HG02798 (cell line): Measurements from ENCODE around the gene HIGD1A.

Experiments used
- ATAC-seq: cut with Tn5 transposase; IDR thresholded peaks from one replicate; pipeline ENCODE4 v1.9.1; 2021; ENCODE audit warnings: mild to moderate bottlenecking; ENCODE audit not compliant: unreplicated experiment, poor library complexity

Gene HIGD1A

DNA sequence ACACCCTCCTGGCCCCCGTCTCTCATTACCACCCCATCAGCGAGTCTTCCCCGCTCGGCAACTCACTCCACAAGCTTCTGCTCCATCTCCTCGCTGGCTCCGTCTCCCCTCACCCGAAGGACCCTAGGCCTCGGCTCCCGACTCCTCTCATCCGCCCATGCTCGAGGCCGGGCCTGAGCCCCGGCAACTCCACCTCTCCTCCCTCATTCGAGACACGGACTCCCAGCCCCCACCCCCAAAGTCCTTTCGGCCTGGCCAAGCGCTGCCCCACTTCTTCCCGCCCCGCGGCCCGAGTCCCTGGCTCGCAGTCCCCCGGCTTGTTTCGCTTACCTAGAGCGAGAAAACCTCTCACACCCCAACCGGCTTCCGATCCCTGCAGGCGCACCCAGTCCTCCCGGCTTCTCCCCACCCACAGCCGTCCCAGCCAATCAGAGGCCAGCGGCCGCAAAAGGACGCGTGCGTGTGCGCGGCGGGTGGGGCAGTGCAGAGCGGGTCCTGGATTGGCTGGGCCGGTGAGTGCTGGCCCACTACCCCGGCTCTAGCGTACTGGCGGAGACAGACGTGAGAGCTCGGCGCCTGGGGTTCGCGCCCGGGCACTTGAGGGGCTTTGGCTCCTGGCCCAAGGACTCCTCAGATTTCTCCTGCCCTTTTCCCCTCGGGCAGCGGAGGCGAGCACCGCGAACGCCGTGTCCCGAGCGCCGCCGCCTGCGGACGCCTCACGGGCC lies at the start of gene HIGD1A:
Gene HIGD1A, minus strand, starts transcription at position 385 of the 725 bp plus-strand sequence. CDS start 10,237 bp downstream, outside the sequence.
- peak; percentile 100 for ATAC-seq

DNA sequence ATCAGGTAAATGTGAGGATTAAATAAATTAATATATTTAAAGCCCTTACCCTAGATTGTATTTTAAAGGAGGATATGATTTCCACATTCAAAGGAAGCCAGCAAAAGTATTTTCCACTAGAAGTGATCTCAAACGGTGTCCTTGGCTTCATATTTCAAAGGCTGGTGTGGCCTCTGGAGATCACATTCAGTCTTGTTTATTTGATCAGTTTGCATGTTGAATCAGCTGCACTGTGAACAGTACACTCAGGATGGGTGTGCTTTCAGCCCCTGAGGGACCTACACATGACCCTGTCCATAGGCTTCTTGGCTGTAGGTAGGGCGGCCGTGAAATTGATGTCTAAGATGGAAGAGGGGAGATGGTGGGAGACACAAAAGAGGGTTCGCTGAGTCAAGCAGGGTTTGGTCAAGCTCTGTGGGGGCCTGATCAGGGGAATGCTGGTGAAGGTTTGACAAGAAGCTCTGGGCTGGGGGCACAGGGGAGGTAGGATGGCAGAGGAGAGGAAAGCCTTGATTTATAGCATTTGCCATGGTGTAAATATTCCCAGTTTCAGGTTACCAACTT lies 49.5 kb upstream of the HIGD1A start:
- ATAC-seq = no peak

DNA sequence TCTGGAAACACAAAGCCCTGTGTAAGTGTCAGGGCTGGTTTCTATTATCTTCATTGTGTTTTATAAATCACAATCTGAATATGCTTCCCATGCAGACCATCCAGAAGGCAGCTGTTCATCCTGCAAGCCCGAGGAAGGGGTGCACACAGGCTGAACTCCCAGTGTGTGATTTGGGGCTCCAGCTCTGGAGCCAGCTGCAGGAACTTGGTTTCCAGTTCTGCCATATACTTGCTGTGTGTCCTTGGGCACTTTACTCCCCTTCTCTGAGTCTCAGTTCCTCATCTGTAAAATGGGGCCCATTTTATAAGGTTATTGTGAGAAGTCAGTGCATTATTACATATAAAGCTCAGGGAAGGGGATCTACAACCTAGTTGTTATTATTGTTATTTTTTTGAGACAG lies 48.8 kb upstream of the HIGD1A start:
- ATAC-seq = no peak

DNA sequence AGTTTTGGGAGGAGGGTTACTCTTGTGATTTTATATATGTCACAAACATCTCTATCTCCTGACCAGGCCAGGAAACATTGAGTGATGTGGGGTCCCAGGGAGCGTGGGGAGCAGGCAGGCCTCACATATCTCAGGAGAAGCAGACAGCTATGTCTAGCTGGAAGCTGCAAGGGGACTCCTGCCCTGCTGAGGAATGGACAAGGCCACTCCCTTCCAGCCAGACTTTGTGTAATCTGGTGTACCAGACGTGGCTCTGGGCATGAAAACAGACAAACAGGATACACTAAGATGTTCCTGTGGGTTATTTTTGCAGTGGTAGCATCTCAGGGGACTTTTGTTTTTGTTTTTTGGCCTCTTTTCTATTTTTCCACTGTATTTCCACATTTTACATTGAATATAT lies 48.2 kb upstream of the HIGD1A start:
- ATAC-seq = no peak

DNA sequence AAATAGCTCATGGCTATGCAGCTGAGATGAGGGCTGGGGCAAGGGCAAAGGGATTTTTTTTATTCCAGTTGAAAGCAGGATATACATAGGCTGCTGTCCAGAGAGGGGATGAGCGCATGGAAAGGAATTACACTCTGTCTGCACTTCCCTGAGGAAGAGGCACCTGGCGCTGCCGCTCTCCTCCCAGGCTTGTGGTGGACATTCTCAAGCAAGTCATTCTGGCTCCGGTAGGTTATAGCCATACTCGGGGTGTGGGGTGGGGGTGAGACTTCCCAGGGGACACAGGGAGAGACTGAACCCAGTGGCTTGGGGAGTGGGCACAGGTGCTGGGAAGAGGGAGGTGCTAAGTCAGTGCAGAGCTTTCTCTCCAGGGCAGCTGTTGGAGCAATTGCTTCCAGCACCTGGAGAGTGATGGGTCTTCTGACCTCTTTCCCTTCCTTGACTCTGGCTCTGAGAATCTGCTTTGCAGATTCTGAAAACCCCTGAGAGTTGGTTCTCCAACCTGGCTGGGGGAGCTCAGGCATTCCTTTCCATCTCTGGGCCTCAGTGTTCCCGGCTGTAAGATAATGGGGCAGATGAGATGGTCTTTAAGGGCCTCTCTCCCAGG lies 47.0 kb upstream of the HIGD1A start:
- no peak for ATAC-seq

DNA sequence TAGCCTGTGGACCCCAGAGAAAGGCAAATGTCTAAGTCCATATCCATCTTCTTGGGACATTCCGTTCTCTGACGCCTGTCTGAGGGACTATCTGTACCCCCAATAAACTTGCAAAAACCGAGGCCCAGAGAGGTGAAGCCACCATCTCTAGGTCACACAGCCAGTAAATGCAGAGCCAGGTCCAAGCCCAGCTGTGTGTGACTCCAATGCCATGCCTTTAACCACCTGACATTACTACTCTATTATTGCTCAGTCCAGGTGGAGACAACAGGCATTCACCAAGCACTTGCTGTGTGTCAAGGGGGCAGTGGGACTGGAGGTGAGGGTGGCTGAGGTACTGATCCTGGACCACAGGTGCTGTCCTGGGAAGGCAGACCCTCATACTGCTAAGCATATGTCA lies 46.0 kb upstream of the HIGD1A start:
- no peak for ATAC-seq

DNA sequence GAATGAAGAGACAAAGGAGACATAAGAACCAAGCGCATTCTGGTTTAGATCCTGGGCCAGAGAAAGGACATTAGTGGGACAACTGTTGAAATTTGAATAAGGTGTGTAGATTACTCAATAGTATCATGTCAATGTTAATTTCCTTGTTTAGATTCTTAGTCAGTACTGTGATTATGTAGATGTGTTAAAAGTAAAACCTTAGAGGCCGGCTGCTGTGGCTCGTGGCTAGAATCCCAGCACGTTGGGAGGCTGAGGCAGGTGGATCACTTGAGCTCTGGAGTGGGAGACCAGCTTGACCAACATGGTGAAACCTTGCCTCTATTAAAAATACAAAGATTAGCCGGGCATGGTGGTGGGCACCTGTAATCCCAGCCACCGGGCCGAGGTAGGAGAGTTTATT lies 44.7 kb upstream of the HIGD1A start:
- no peak for ATAC-seq

DNA sequence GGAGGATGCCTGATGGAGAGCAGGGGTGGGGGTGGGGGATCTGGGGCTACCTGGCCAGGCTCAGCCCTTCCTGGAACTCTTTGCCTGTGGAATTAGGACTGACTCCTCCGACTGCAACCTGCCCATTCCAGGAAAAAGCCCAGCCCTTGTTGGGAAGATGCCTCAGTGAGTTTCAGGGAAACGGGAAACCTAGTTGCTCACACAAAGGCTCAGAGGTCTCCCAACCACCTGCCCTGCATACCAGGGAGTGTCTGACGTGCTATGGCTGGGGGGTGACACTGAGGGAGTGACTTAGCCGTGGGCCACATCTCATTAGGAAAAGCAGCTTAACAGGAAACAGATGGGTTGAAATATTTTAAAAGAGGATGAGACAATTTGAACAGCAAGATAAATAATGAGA lies 43.4 kb upstream of the HIGD1A start:
- no peak for ATAC-seq

DNA sequence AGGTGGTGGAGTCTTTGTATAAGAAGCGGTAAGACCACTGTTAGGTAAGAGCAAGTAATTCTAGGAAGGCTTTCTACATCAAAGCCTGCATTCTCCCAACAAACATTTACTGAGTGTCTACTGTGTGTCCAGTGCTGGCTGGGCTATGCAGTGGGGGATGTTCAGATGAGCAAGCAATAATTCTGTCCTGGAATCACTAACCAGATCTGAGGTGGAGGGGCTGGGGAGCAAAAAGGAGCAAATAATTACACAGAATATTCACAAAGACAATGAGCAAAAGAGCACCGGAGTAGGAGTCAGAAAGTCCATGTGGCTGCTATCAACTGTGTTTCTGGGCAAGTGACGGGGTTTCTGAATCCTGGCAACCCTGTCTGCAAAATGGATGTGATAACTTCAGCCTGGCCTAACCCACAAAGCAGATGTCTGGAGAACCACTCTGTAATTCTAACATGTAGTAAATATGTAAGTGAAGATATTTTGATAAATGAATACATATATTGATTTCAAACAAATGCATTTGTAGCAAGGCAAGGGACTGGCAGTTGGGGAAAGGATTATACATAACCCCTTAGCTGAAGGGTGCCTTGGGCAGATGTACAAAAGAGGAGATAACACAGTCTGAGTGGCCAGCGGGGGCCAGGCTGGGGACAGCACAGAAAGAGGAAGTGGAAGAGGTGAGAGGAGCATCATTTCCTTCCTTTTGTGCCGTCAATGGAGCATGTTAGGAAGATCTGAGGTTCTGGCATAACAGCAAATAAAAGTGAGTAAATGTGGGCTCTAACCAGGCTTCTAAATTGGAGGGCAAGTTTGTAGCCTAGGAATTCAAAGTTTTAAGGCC lies 42.6 kb upstream of the HIGD1A start:
- no peak for ATAC-seq

DNA sequence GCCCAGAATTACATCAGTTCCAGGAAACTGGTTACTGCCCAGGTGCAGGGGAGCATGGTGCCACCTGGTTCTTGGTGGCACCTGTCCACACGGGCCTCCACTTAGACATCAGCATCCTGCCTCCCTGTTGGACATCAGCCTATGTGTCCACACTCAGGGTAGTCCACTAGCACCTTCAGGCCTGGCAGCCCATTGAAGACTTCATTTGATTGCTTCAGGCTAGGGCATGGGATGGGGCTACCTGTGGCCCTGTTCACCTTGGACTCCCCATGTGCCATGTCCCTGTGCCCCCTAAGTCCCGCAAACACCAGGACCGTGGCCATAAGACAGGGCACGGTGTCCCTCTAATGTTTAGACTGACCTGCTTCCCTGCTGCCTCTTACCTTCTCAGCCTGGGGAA lies 40.5 kb upstream of the HIGD1A start:
- ATAC-seq = no peak

DNA sequence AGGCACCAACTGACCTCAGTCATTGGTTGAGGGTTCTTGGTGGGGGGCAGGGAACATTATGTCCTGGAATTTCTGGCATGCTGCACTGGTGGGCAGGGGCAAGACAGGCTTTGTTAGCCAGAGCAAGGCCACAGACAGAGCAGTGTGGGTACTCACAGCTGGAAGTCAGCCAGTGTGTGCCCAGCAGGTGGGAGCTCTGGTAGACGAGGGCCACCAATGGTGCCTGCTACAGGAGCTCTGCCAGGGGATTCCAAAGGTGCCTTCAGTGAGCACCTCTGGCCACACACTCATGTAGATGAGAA lies 40.1 kb upstream of the HIGD1A start:
- no peak for ATAC-seq

DNA sequence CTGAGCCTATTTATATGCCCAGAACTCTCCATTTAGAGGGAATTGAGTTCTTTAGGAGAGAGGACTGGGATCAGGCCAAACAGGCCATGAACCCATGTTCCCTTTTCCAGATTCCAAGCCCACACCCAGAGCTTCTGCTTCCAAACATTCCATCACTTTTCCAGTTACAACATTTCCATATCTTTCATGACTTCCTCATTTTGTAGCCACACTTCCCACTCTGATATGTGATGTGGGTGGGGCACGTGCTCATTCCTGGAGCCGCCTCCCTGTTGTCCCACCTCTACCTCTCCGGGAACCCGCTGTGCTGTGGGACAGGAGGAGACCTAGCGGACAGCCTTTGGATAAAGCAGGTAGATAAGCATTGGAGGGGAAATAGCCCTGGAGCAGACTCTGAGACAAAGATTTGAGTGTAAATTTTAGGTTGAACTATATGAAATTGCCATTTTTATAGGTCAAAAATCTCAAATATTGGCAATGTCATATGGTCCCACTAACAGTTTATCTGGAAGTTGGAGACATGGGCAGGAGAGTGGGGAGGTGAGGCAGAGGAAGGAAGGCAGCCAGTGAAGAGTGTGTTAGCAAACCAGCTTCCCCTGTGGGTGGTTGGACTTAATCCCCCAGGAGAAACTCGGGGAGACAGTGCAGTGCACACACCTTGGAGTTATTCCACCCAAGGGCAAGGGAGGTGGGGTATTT lies 39.6 kb upstream of the HIGD1A start:
- no peak for ATAC-seq

DNA sequence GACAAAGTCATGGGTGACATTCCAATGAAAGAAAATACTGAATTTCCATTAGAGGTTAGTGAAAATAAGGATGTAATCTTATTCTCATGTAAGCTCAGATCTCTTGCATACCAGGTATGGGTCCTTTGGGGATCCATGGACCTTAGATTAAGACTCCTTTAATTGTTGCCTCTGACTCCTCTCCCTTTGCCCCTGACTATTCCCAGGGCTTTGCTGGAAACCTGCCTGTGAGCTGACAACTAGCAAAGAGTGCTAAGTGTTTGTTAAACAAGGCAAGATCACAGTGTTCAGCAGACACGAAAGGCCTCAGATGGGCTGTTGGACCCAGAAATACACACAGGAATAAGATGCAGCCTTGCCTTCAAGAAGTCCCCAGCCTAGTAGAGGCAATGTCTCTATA lies 37.0 kb upstream of the HIGD1A start:
- no peak for ATAC-seq

DNA sequence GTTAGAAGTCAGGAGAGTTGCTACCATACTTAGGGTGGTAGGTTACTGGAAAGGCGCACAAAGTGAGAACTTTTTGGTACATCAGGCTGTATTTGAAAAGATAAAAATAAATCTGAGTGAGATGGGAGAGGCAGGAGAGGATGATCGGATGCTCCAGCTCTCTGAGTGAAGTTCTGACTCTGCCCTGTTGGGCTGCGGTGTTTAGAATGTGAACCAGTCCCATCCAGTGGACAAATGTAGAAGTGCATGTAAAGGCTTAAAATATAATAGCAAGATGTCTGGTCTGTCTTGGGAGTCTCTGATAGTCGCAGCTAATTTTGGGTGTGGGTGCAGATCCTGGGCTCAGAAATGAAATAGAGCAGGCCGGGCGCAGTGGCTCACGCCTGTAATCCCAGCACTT lies 35.3 kb upstream of the HIGD1A start:
- peak; percentile 97 for ATAC-seq

DNA sequence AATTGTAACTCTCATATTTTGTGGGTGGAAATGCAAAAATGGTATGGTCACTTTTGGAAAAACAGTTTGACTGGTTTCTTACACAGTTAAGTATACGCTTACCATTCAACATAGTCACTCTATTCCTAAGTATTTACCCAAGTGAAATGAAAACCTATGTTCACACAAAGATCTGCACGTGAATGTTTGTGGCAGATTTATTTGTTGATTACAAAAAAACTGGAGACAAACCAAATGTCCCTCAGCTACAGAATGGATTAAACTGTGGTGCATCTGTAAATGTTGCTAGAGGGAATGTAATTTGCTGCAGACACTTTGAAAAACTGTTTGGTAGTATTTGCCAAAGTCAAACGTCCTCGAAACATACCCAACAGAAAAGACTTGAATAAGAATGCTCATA lies 34.3 kb upstream of the HIGD1A start:
- ATAC-seq = no peak

DNA sequence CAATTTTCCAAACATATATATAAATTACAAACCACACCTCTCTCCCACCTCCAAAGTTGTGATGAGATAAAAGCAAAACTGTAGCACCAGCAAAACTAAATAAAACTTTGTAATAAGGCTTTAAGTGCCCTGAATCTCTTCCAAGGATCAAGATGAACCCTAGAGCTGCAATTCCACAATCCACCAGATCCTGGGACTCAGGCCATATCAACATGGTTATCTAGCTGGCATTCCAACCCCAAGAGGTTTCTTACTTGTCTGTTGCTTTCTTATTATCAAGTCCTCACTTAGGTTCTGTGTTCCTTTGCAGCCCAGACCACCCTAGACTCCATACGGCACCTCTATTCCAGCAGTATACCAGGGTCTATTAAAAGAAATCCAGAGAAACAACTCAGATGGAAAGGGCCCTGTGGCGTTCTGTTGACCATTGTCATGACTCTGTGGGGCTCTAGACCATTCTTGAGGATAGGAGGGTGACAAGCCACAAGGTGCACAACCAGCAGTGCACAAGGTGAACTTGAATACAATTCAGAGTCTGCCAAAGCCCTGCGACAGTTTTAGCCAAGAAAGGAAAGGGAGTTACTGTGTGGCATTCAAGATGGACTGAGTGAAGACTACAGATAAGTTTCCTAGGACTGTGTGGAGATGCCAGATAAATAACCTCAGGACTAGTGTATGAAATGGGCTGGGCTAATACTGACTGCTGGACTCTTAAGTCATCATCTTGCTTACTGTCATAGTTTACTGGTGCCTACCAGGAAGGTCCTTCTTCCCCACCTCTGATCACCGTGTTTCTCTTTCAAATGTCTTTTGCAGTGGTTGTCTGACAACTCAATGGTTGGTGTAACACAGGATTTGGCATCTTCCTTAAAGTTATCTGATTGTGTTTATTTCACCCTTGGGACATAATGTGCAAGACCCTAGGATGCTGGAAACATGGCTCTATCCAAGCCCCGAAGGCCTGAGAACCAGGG lies 32.1 kb upstream of the HIGD1A start:
- ATAC-seq = no peak

DNA sequence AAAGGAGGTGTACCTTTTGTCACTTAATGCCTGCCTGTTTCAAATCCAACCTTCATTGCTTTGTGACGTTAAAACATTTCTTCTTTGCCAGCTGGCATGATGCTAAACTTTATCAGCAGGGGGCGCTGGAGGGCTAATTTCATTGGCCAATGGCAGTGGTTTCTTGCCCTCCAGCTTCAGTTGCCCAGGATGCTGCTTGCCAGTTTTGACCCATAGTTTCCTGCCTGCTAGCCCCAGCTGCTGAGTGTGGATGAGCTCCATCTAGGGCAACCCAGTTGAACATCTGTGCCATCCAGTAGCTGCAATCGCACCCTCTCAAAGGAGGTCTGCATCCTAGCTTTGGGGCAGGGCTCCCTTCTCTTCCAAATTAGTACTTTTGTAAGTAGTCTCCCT lies 27.0 kb upstream of the HIGD1A start:
- peak; percentile 67 for ATAC-seq

DNA sequence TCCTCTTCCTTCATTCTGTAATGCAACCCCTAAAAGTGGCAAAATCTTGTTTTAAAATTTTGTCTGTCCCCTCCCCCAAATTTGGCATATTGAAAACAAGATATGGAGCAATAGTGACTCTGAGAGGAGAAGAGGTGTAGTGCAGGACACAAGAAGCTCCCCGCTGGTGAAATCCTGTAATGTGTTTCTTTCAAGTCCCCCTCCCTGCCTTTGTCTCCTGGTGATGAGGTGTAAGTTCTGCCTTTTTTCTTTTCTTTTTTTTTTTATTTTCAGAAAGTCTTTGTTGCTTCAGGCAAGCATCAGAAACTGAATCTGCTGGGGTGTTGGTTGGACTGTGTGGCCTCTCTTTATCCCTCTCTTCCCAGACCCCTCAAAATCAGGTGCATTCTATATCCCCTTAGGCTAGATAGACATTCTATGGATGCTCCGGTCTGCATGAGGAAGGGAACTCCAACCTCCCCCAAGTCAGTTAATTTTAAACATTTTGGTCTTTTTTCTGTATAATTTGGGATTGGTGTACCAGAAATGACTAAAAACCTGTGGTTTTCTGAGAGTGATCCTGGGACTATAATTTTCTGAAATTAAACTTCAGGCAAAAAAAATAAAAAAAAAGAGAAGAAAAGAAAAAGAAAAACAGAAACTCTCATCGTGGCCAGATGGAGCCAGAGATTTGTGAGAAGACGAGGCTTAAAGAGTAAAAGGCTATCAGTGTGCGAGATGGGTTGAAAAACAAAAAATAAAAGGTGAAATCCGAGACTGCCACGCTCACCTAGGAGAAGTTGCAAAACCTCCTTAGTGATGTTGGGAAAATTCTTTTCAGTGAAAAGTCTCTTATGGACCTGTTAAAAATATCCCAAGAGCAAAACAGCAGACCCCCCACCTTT lies 26.4 kb upstream of the HIGD1A start:
- no peak for ATAC-seq
